WTC11 (cell line): ENCODE measurements around the gene DYRK3.

Experiments used
- CREM ChIP-seq: sonication (generic); formaldehyde crosslinking; IDR thresholded peaks from 2 replicates; pipeline ENCODE4 v1.8.1; 2022; ENCODE audit warnings: mild to moderate bottlenecking, missing genetic modification reagents, moderate library complexity
- CTCF ChIP-seq: fragments of 200-600 bp; IDR thresholded peaks from 2 replicates; pipeline ENCODE4 v1.8.0; 2022; ENCODE audit warnings: antibody characterized with exemption
- FOXP1 ChIP-seq: sonication (generic); formaldehyde crosslinking; IDR thresholded peaks from 2 replicates; pipeline ENCODE4 v1.8.0; 2022; ENCODE audit warnings: missing genetic modification reagents, mild to moderate bottlenecking, moderate library complexity, borderline replicate concordance
- JUN ChIP-seq: sonication (generic); formaldehyde crosslinking; IDR thresholded peaks from 2 replicates; pipeline ENCODE4 v1.8.0; 2023; ENCODE audit warnings: mild to moderate bottlenecking, missing genetic modification reagents
- MAX ChIP-seq: sonication (generic); formaldehyde crosslinking; IDR thresholded peaks from 2 replicates; pipeline ENCODE4 v1.8.0; 2022; ENCODE audit warnings: mild to moderate bottlenecking, missing genetic modification reagents
- NR3C1 ChIP-seq: sonication (generic); formaldehyde crosslinking; conservative IDR thresholded peaks from 2 replicates; pipeline ENCODE4 v1.8.1; 2023; ENCODE audit warnings: low read depth, mild to moderate bottlenecking, missing genetic modification reagents
- RELA ChIP-seq: sonication (generic); formaldehyde crosslinking; IDR thresholded peaks from 2 replicates; pipeline ENCODE4 v1.8.1; 2022; ENCODE audit warnings: missing genetic modification reagents, mild to moderate bottlenecking, borderline replicate concordance
- USF1 ChIP-seq: sonication (generic); formaldehyde crosslinking; IDR thresholded peaks from 2 replicates; pipeline ENCODE4 v1.8.0; 2022; ENCODE audit warnings: mild to moderate bottlenecking, missing genetic modification reagents

- peak; percentile 88 for TF ChIP-seq CTCF
- TF ChIP-seq CREM (CRISPR knock-in tag) = peak; percentile 73
- TF ChIP-seq FOXP1 (CRISPR knock-in tag) = peak; percentile 95
- peak; percentile 74; the same call in 1 of the 2 replicates for TF ChIP-seq JUN (CRISPR knock-in tag)
- no peak for TF ChIP-seq NR3C1 (CRISPR knock-in tag)
- TF ChIP-seq USF1 = peak; percentile 43; the same call in 1 of the 2 replicates
- peak; percentile 80 for TF ChIP-seq MAX (CRISPR knock-in tag)
- TF ChIP-seq RELA (CRISPR knock-in tag) = no peak
Measured at GRCh38 chr1:206612129-206612876, 23.0 kb upstream of the DYRK3 start, which contains the start of gene EIF2D.
